Hepatocyte (in vitro differentiated cells): ENCODE results near the gene PAFAH1B1.
"Not testable (repeated sequence)": the region's sequence is repeated elsewhere in the genome, so short reads cannot be mapped to it uniquely, and the experiment has no call there.

Experiments used
- EZH2 ChIP-seq: fragments of 200-600 bp; sonication (generic); IDR thresholded peaks from 2 replicates; pipeline ENCODE4 v1.6.1; 2016; ENCODE audit warnings: antibody characterized with exemption, mild to moderate bottlenecking, borderline replicate concordance
- TF ChIP-seq, protein P1 (sequence below): fragments of 200-600 bp; sonication (generic); IDR thresholded peaks from 2 replicates; pipeline ENCODE4 v1.5.1; 2016; ENCODE audit warnings: antibody characterized with exemption, mild to moderate bottlenecking; ENCODE audit not compliant: poor library complexity

DNA sequence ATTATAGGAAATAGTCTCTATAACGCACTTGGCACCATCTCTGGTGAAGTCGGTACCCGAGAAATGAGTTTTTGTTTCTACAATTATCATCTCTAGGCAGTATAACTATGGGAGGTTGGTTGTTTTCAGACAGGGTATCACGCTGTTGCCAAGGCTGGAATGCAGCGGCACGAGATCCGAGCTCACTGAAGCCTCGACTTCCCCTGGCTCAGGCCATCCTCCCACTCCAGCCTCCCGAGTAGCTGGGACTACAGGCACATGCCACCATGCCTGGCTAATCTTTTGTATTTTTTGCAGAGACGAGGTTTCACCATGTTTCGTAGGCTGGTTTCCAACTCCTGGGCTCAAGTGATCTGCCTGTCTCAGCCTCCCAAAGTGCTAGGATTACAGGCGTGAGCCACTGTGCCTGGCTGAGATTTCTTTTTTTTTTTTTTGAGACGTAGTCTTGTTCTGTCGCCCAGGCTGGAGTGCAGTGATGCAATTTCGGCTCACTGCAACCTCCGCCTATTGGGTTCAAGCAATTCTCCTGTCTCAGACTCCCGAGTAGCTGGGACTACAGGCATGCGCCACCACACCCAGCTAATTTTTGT is 105.9 kb downstream of the PAFAH1B1 start:
- TF ChIP-seq, protein P1, sequence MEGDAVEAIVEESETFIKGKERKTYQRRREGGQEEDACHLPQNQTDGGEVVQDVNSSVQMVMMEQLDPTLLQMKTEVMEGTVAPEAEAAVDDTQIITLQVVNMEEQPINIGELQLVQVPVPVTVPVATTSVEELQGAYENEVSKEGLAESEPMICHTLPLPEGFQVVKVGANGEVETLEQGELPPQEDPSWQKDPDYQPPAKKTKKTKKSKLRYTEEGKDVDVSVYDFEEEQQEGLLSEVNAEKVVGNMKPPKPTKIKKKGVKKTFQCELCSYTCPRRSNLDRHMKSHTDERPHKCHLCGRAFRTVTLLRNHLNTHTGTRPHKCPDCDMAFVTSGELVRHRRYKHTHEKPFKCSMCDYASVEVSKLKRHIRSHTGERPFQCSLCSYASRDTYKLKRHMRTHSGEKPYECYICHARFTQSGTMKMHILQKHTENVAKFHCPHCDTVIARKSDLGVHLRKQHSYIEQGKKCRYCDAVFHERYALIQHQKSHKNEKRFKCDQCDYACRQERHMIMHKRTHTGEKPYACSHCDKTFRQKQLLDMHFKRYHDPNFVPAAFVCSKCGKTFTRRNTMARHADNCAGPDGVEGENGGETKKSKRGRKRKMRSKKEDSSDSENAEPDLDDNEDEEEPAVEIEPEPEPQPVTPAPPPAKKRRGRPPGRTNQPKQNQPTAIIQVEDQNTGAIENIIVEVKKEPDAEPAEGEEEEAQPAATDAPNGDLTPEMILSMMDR, result not testable (repeated sequence)
- TF ChIP-seq EZH2, result not testable (repeated sequence)
